CD4-positive, alpha-beta T cell treated with Interleukin-1 beta for 1 hour (primary cell): ENCODE measurements around the gene KCND1.
A peak's percentile ranks its signal among the peaks of the same experiment; 100 is the strongest.

Experiments used
- DNase-seq, 2 donors: peaks; one replicate each; pipeline ENCODE4 v3.0.0-alpha.2; 2020 to 2022

KCND1 gene

DNA sequence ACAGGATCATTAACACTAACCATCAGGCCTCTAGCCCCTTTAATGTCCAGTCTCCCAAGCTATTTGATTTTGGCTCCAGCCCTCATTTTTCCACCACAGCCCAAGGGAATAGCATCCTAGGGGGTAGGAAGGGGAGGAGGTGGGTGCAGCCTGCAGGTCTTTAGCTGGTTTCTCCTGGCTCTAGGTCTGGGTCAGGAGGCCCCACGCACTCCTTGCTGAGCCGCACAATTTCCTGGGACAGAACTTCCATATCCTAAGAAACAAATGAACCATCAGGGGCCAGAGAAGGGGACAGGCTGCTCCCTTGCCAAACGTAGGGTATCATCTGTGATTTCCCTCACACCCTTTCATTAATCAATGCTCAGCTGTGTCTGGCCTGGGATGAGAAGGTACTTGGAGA, 2.4 kb upstream of the KCND1 start:
- DNase-seq = no peak

DNA sequence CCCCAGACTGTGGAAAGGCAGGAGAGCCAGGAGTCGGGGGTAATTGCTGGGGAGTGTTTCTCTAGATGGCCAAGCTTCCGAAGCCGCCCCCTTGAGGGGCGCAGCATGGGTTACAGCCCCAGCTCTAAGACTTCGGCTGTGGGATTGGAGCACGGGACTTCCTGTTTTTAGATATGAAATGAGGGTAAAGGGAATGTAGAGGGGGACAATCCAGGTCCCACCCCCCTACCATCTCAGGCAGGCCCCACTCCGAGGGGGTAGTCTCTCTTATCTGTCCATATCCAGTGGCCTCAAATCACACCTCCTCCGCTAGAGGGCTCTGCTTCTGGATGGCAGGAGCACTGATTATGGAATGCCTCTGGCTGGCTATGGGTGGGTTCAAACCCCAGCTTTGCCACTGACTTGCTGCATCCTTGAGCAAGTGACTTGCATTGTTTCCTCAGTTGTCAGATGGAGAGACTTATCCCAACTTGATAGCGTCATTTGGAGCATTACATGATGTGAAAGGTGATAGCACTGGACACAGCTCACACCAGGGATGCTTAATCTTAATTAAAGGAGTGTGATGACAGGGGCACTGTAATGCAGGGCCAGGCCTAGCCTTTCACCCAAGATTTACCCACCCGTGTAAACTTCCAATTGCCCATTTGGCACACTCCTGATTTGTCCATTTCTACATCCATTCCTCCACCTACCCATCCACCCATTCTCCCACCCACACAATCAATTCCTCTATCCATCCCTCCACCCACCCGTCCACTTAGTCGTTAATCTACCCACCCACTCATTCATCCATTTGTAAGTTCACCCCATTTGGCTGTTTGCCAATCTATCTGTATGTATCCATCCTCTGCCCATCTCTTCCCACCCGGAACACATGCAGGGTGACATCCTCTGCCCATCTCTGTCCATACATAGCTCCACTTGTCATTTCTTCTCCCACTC, 848 bp upstream of the KCND1 start:
- peak; percentile 40 to 44 for DNase-seq

DNA sequence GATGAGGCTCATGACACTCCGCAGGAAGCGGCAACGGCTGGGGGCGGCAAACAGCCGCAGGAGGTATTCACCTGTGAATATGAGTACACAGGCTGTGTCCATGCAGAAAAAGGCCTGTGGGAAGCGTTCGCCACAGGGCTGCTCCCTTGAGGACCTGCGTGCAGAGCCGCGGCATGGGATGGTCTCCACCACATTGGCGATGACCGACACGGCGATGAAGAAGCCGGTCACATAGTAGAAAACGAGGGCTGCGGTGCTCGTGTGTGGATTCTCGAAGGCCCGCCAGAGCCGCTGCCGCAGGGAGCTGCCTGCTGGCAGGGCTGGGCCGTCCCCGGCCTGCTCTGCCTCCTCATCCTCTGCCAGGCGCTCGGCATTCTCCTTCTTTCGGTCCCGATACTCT, 2.2 kb downstream of the KCND1 start:
- DNase-seq = no peak

DNA sequence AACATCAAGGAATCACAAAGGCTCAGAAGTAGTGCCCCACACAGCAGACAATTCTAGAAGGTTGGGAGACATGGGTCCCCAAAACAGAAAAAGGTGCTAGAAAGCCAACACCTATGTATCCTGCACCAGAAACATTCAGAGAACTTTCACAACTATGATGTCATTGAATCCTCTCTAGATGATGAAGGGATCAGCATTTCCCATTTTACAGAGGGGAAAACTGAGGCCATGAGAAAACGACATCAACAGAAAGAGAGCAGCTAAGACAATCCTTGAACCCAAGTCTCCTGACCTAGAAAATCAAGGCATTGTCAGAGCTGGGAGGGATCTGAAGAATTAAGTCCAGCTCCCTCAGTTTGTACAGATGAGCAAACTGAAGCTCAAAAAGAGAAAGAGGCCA, 3.3 kb downstream of the KCND1 start:
- DNase-seq = no peak

DNA sequence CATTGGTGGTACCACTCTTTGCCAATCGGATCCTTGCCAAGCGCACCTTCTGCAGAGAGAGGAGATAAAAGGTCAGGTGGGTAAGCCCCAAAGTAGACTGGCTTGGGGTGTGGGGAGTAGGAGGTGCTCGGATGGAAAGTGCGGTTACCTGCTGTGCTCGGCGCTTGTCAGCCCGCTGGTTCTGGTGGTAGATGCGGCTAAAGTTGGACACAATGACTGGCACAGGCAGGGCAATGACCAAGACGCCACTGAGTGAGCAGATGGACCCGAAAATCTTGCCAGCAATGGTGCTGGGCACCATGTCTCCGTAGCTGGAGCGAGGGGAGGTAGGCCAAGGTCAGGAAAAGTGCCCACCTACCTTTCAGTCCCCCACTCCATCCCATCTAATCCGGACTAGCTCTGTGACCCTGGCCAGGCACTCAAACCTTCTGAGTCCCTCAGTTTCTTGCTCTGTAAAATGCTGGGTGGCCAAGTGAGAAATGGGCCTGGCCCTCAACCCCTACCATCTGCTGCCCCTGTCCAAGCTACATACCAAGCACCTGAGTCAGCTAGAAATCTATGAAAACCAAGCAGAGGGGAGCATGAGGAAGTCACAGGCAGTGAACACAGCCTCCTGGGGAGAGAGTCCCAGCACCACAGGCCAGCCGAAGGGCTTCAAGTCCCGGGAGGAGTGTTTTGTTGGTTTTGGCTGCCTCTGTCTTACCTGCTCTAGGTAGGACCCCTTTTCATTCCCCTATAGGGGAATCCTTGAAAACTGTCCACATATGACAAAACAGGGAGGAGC, 4.7 kb downstream of the KCND1 start:
- no peak for DNase-seq

DNA sequence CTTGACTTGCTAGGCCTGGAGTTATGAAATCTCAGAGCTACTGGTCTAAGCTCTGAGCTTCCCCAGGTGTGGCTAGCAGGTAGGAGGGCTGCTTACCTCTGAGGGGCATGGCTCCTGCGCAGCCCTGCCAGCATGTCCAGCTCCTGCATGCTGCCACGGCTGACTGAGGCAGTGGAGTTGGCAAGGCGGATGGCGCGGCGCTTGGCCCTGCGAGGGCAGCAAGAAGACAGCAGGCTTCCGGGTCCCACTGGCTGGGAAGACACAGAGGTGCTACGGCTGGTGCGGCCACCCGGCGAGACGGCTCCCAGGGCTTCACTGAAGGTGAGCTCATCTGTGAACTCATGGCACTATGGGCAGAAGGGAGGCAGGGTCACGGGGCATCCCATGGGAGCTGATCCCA, 5.7 kb downstream of the KCND1 start:
- DNase-seq = no peak

DNA sequence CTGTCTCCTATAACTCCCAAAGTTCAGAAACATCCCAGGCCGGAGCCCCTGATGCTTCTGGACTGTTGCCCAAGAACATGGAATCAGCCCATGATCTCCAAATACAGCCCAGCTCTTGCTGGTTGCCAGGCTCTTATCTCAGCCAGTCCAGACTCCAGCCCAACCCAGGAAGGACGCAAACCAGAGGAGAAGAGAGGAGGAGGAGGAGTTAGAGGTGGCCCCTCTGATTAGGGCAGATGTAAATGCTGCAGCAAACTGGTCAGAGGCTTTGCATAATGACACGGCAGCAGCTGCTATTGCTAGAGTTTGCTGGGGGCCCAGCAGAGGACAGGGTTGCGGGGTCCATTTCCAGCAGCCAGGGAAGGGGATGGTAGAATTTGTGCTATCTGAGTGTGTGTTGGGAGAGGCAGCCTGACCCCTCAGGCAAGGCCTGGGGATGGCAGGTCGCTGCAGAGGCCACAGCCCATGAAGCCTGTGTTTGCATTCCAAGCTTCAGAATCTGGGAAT, 10.0 kb downstream of the KCND1 start:
- no peak for DNase-seq

DNA sequence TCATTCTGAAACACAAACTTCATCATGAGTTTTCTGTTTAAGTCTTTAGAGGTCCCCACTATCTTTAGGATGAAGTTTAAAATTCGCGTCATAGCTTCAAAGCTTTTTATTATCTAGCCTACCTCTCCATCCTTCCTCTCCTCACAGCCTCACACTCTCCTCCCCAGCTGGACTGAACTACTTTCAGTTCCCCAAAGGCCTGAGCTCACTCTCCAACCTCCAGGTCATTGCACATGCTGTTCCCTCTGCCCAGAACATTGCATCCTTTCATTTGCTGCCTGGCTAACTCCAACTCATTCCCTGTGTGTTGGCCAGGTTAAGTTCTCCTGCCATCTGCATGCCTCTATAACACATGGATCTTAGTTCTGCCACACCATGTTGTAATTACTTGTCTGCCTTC, 11.4 kb downstream of the KCND1 start:
- DNase-seq = no peak

DNA sequence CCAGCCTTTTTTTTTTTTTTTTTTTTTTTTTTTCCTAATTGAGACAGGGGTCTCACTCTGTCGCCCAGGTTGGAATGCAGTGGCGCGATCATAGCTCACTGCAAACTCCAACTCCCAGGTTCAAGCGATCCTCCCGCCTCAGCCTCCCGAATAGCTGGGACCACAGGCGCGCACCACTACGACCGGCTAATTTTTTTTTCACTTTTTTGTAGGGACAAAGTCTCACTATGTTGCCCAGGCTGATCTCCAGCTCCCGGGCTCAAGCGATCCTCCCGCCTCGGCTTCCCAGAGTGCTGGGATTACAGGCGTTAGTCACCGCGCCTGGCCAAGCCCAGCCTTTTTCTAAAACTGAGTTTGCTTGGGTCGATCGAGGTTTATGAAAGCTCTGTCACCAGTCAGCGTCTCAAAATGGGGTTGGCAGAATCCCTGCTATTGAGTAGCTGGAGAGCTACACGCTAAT, 13.0 kb downstream of the KCND1 start:
- DNase-seq = peak in 1 of 2 donors; percentile 31

DNA sequence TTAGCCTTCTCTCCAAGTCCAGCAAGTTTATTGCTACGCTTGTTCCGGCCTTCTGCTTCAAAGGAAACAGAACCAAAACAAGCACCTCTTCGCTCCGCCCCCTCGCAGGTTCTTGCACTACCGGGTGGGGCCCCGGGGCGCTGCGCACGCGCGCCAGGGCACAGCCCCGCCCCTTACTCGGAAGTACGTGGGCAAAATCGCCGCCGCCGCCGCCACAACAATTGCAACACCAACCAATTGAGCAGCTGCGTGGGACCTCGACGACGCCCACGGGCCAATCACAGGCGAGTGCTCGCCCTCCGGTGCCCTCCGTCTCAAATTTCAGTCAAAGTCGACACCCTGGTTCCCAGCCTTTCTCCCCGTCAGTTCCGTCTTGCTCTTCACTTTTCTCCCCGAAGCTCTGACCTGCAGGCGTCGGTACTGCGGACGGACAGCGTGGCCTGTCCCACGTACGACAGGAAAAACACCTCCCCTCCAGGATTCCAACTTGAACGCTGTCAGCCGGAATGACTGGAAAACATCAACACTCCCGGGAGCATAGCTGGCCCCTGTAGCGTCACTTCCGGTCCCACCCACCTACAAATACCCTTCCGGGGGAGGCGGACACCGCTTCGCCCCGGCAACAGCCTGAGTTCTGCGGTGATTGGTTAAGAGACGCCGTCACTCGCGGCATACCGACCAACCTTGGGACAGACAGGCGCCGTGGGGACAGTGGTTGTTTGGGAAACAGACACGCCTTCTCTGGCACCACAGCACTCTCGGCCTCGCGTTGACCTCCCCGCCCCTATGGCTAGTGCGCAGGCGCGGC, 13.6 kb downstream of the KCND1 start:
- peak; percentile 96 to 98 for DNase-seq

DNA sequence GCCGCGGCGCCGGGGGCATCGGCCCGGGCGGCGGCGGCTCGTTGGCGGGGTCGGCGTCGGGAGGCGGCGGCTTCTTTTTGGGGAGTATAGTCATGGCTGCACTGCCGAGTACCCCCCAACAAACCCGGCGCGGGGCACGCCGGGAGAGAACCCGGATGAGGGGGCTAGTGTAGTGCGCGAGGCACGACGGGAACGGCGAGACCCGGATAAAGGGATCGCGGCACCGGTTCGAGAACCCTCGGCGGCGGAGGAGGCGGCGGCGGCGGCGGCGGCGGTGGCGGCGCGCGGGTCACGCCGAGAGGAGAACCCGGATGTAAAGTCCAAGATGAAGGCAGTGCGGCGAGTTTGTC, 14.2 kb downstream of the KCND1 start, which contains the start of gene OTUD5:
Gene OTUD5, minus strand, starts transcription at position 131 of the 350 bp plus-strand sequence. Its CDS starts 37 bp downstream, at position 94.
- peak; percentile 85 for DNase-seq

DNA sequence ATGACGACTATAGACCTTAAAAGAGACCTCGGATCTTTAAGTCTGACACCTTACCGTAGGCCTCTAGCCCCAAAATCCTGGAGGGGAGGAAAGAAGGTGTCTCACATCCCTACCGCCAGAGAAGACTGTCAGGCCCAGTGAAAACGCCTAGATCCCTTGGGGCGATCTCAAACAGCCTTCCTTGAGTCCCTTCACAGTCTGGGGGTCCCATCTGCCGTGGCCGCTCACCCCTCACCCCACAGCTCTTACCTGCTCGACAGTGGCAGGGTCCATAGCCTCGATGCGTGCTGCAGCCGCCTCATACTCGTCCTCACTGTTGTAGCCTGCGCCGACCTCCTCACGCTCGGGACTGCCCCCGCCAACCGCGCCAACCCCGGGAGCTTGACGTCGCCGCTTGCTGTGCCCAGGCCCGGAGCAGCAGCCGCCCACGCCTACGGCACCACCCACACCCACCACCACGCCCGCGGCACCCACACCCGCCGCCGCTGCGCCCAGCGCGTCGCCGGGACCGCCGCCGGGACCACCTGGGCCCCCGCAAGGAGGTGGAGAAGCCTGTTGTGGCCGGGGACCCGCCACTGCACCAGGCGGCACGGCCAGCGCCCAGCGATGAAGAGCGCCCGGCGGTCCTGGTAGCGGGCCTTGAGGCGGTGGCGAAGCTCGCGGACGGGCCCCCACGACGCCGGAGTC, 14.8 kb downstream of the KCND1 start:
- DNase-seq = peak; percentile 64 to 76

DNA sequence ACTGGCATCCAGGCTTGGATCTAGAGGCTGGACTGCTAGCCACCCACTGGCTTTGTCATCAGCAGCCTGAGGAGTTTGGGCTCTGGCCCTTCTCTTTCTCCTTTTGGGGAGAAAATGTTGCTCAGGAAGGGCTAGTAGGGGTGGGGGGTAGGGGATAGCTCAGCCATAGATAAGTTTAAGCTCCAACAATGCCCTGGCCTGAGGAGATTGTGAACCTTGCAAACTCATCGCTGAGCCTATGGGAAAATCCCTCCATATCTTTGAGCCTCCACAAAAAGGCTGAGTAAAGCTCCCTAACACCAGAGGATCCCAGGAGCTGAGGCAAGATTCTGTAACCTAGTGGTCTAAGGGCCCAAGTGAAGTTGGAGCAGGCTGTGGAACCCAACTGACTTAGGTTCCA, 23.1 kb downstream of the KCND1 start:
- DNase-seq = no peak

DNA sequence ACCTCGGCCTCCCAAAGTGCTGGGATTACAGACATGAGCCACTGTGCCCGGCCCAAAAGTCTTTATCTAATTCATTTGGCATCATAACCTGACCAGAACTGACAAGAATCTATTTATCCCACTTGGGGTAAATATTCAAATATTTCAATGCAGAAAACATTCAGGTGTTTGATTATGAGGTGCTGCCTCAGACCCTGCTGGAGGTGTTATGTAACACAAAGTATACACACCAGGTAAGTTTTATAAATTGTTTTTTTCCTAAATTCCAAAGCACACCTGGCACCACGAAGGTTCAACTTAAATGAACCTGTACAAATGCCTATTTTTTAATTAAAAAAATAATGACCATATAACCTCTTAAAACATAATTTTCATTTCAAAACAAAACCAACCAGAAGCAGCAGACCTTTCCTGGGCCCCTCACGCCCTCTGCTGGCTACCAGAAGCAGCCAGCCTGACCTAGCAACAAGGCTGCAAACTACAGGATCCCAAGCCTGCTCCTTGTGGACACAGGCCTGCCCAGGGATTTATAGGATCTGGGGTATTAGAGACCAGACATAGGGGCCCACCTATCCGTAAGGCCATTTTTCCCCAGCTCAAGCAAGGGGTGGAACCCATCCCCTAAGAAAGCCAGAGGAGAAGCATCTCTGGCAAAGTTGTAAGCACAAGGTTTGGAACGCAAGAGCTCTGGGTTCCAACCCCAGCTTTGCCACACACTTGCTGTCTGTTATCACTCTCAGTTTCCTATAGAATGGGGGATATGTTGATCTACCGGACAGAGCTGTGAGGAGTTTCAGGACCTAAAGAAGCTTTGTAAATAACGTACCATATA, 25.9 kb downstream of the KCND1 start:
- peak; percentile 58 to 64 for DNase-seq

DNA sequence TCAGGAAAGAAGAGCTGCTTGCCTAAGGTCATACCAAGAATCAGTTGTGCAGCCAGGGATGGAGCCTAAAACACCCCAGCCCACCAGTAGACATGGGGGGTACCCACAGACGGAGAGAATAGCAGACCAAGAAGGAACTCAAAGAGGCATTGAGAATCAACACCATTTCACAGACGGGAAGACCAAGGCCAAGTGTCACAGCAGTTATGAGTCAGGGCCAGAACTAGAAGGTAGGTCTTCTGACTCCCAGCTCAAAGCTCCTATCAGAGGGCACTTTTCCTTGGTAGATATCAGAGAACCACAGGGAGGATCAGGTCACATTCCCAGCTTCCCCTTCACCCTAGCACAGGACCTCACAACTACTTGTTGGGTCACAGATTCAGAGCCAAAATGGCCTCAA, 28.7 kb downstream of the KCND1 start:
- DNase-seq = no peak

DNA sequence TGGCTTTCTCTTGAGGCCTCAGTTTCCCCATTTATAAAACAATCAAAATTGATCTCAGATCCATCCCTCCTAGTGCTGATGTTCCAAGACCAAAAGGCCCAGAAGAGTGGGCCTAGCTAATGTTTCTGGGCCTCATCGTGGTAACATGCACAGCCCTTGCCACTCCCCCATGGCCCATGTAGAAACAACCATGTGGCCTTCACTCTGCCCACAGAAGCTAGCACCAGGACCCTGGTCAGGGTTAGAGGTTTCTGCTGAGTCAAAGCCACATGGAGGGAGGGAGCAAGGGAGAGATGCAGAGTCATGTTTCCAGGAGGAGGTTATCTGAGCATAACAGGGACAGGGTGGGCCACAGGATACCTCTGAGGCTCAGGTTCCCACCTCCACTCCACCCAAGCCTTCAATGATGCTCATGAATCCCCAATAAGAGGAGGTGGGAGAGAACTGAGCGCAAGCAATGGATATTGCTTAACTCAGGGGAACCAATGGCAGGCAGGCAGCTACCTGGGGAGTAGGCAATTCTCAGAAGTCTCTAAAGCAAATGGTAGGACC, 31.2 kb downstream of the KCND1 start:
- DNase-seq = no peak

DNA sequence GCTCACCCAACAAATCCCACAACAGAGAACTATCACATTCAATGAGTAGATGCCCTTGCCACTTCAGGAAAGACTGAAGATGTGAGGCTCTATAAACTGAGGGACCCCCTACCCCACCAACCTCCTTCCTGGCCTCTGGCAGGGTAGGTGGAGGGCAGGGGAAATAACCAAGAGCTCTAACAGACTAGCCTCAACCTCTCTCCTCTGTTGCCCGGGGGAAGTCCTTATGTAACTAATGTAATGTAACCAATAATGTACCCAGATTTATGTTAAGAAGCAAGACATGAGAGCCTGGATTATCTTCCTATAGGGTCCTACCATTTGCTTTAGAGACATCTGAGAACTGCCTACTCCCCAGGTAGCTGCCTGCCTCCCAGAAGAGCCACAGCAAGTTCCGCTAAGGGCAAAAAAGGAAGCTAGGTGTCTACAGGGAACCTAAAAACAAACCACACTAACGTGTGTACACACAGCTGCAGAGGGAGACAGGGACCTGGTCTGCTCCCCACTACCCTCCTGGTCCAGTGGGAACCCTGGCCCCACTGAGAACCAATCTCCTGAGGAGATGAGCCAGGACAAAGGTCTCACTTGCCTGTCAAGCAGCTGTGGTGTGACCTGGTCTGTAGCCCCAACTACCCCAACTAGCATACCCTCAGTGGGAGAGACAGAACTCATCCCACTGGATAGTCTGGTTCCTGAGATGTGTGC, 32.0 kb downstream of the KCND1 start:
- DNase-seq = peak; percentile 50 to 59

DNA sequence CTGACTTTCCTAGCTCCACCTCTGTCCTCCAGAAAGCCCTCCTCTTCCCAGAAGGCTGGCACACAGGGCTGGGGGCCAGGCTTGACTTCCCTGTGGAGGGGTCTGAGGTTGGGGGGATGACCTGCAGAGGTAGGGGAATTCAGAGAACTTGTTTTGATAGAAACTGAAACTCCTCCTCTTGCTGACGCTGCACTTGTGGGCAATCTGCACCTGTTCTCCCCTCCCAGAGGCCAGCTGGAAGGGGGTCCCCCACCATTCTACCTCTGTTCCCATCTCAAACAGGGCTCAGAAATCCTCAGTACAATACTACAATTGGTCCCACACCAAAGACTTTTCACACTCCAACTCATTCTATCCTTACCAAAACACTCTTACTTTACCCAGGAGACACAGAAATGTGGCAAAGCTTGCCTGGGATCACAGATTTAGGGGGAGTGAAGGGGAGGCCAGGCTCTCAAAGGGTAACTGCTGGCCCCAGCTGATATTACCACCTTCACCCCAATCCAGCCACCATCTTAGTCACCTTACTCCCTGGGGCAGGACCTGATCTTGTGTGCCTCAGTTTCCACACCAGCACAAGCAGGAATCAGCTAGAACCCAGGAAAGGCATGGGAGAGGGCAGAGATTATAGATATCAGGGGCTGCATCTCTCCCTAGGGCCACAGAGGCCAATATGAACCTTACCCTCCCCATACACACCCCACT, 32.8 kb downstream of the KCND1 start:
- DNase-seq = peak; percentile 84 to 89
